ENCODE measurements around the gene PGM1. TPM values are rescaled to one million over a fixed set of nuclear protein-coding genes. Genes with fewer than 3 reads are reported as not detected.
A peak's percentile ranks its signal among the peaks of the same experiment; 100 is the strongest.

PGM1 gene
- total and polyA plus RNA-seq, 2 of the 13 experiments (the other 11 are each of a cell fraction or from before 2014, with no cell fraction given), result 51.6 to 105 TPM

- no peak for TF ChIP-seq ZMAT5 (CRISPR knock-in tag; IDR thresholded peaks at IDR 0.05; ENCODE audit: borderline replicate concordance, low read depth)
- 0 out of 2 replicates have a peak, but pooled peaks have one; percentile 25 for TF ChIP-seq KDM3A (CRISPR knock-in tag; IDR thresholded peaks at IDR 0.05; ENCODE audit: low read depth)
- peak; percentile 65; the same call in 1 of the 2 replicates for TF ChIP-seq SALL1 (CRISPR knock-in tag; IDR thresholded peaks at IDR 0.05)
- 0 out of 2 replicates have a peak, but pooled peaks have one; percentile 22 for TF ChIP-seq GATAD1 (CRISPR knock-in tag; IDR thresholded peaks at IDR 0.05)
- TF ChIP-seq ZFP36L2 (CRISPR knock-in tag; IDR thresholded peaks at IDR 0.05), result no peak
- no peak for TF ChIP-seq NFKBIZ (CRISPR knock-in tag; IDR thresholded peaks at IDR 0.05)
- peak; percentile 83; the same call in 1 of the 2 replicates for TF ChIP-seq ZMAT3 (CRISPR knock-in tag; conservative IDR thresholded peaks at IDR 0.05)
- TF ChIP-seq ZNF3 (CRISPR knock-in tag; IDR thresholded peaks at IDR 0.05), result peak; percentile 62; the same call in 1 of the 2 replicates
- TF ChIP-seq STAT6 (CRISPR knock-in tag; IDR thresholded peaks at IDR 0.05; ENCODE audit: borderline replicate concordance), result 0 out of 2 replicates have a peak, but pooled peaks have one; percentile 59
- no peak for TF ChIP-seq NFIC (IDR thresholded peaks at IDR 0.05; ENCODE audit: low read length)
- TF ChIP-seq ZNF546 (CRISPR knock-in tag; conservative IDR thresholded peaks at IDR 0.05), result peak; percentile 61; the same call in 1 of the 2 replicates
- no peak; the same call in 1 of the 2 replicates for TF ChIP-seq FOXA3 (CRISPR knock-in tag; IDR thresholded peaks at IDR 0.05)
- TF ChIP-seq SIN3A (IDR thresholded peaks at IDR 0.05; ENCODE audit: borderline replicate concordance, low read depth, low read length), result no peak
- TF ChIP-seq ZNF567 (CRISPR knock-in tag; IDR thresholded peaks at IDR 0.05; ENCODE audit: borderline replicate concordance), result 0 out of 2 replicates have a peak, but pooled peaks have one; percentile 19
- no peak for TF ChIP-seq HNRNPH1 (optimal IDR thresholded peaks at IDR 0.05; ENCODE audit: low read depth, low read length)
- TF ChIP-seq ZNF430 (CRISPR knock-in tag; IDR thresholded peaks at IDR 0.05), result no peak
- TF ChIP-seq BRD4 (CRISPR knock-in tag; IDR thresholded peaks at IDR 0.05), result 0 out of 2 replicates have a peak, but pooled peaks have one; percentile 13
- no peak for TF ChIP-seq ZNF510 (CRISPR knock-in tag; IDR thresholded peaks at IDR 0.05; ENCODE audit: low read depth)
- TF ChIP-seq TFAP4 (IDR thresholded peaks at IDR 0.05; ENCODE audit: borderline replicate concordance, low read depth), result peak; percentile 70; the same call in 1 of the 2 replicates
- peak; percentile 31; the same call in 1 of the 2 replicates for TF ChIP-seq GFI1 (CRISPR knock-in tag; IDR thresholded peaks at IDR 0.05; ENCODE audit: borderline replicate concordance)
- TF ChIP-seq ZSCAN31 (CRISPR knock-in tag; IDR thresholded peaks at IDR 0.05; ENCODE audit: low read depth), result peak; percentile 92; the same call in 1 of the 2 replicates
- no peak for TF ChIP-seq CENPBD1 (CRISPR knock-in tag; IDR thresholded peaks at IDR 0.05; ENCODE audit: borderline replicate concordance, low read depth)
- 0 out of 2 replicates have a peak, but pooled peaks have one; percentile 20 for TF ChIP-seq ZNF83 (CRISPR knock-in tag; IDR thresholded peaks at IDR 0.05; ENCODE audit: borderline replicate concordance)
These were observed at the start of gene PGM1 (continued) for GRCh38 chr1:63593303-63593885.

Data from HepG2 (cell line).